PC-3 (cell line): ENCODE results near the gene SULT1C3. TPM values are rescaled to one million over a fixed set of nuclear protein-coding genes. Genes with fewer than 3 reads are reported as not detected.

Experiments used
- ATAC-seq: fragments of 200-7000 bp; cut with Tn5 transposase; 2 replicates; pipeline ENCODE4 v1.9.1; 2020; ENCODE audit warnings: mild to moderate bottlenecking, moderate library complexity
- BruUV-seq: library from RNA; stranded (reverse); fragments of 400-500 nt; replicated peaks from 2 replicates; lab custom pipeline; 2021; lab: Mats Ljungman, UMichigan
- CTCF ChIA-PET: fragments of 300-600 bp; sonication (Branson Sonifier 250); formaldehyde crosslinking; loops from one replicate; lab custom pipeline; 2022; ENCODE audit warnings: antibody characterized with exemption; lab: Charles Lee
- POLR2A ChIA-PET: fragments of 300-600 bp; sonication (Branson Sonifier 250); formaldehyde crosslinking; loops from one replicate; lab custom pipeline; 2022; ENCODE audit warnings: antibody characterized with exemption; ENCODE audit not compliant: unreplicated experiment; lab: Charles Lee
- DNase-seq: peaks from one replicate; pipeline ENCODE4 v3.0.0-alpha.2; 2015
- H2AFZ ChIP-seq: fragments of 300-600 bp; sonication (generic); 2 replicates; pipeline ENCODE4 v1.6.0; 2016; ENCODE audit warnings: antibody characterized with exemption, low read length
- H3F3A ChIP-seq: fragments of 300-600 bp; sonication (generic); one replicate; pipeline ENCODE4 v1.6.0; 2017; ENCODE audit warnings: antibody characterized with exemption, low read length, control low read depth, mild to moderate bottlenecking; ENCODE audit not compliant: unreplicated experiment
- H3K27ac ChIP-seq: fragments of 300-600 bp; sonication (generic); 2 replicates; pipeline ENCODE4 v1.5.1; 2016; ENCODE audit warnings: mild to moderate bottlenecking, low read length
- H3K27me3 ChIP-seq: fragments of 300-600 bp; sonication (generic); 2 replicates; pipeline ENCODE4 v1.6.1; 2016; ENCODE audit warnings: low read length, mixed read lengths
- H3K36me3 ChIP-seq: fragments of 300-600 bp; sonication (generic); 2 replicates; pipeline ENCODE4 v1.6.1; 2016; ENCODE audit warnings: low read depth, mixed run types, low read length, mixed read lengths
- H3K4me1 ChIP-seq: fragments of 300-600 bp; sonication (generic); 2 replicates; pipeline ENCODE4 v1.5.1; 2016; ENCODE audit warnings: low read length; ENCODE audit not compliant: insufficient read depth
- H3K4me2 ChIP-seq: fragments of 300-600 bp; sonication (generic); 2 replicates; pipeline ENCODE4 v1.6.0; 2016; ENCODE audit warnings: low read length
- H3K4me3 ChIP-seq: fragments of 300-600 bp; sonication (generic); 2 replicates; pipeline ENCODE4 v1.5.1; 2016; ENCODE audit warnings: mild to moderate bottlenecking, low read length, mixed read lengths
- H3K79me2 ChIP-seq: fragments of 300-600 bp; sonication (generic); 2 replicates; pipeline ENCODE4 v1.6.1; 2017; ENCODE audit warnings: low read length, mixed read lengths
- H3K9ac ChIP-seq: fragments of 300-600 bp; sonication (generic); 2 replicates; pipeline ENCODE4 v1.6.0; 2016; ENCODE audit warnings: mild to moderate bottlenecking, low read length
- H3K9me2 ChIP-seq: fragments of 300-600 bp; sonication (generic); replicated peaks from 2 replicates; pipeline ENCODE4 v1.6.1; 2016; ENCODE audit warnings: mixed run types, low read length, mixed read lengths
- H3K9me3 ChIP-seq: fragments of 300-600 bp; sonication (generic); 2 replicates; pipeline ENCODE4 v1.6.1; 2016; ENCODE audit warnings: low read length, mixed read lengths
- H4K20me1 ChIP-seq: fragments of 300-600 bp; sonication (generic); 2 replicates; pipeline ENCODE4 v1.6.1; 2016; ENCODE audit warnings: low read length, mixed read lengths
- EZH2 ChIP-seq: fragments of 300-600 bp; sonication (generic); IDR thresholded peaks from one replicate; pipeline ENCODE4 v1.6.1; 2017; ENCODE audit warnings: antibody characterized with exemption, mild to moderate bottlenecking, low read length; ENCODE audit not compliant: unreplicated experiment
- EZH2phosphoT487 ChIP-seq: fragments of 300-600 bp; sonication (generic); IDR thresholded peaks from 2 replicates; pipeline ENCODE4 v1.6.1; 2018; ENCODE audit warnings: mild to moderate bottlenecking, antibody characterized with exemption, low read length, borderline replicate concordance
- intact Hi-C: fragments of 100-400 bp; cut with micrococcal nuclease; formaldehyde crosslinking; loops from 2 replicates; pipeline ENCODE4 v1.9.0; 2023
- total RNA-seq: library from RNA; depleted of rRNA; stranded (reverse); fragments of >200 nt; gene quantifications from 2 replicates; pipeline ENCODE4 v1.2.3, GENCODE V29; 2014
- TF ChIP-seq, protein P1 (sequence below): fragments of 300-600 bp; sonication (generic); conservative IDR thresholded peaks from 2 replicates; pipeline ENCODE4 v1.5.1; 2017; ENCODE audit warnings: antibody characterized with exemption, low read depth, mild to moderate bottlenecking, low read length

Gene SULT1C3
- total RNA-seq, 1 experiment from 2014 or later: not detected

DNA sequence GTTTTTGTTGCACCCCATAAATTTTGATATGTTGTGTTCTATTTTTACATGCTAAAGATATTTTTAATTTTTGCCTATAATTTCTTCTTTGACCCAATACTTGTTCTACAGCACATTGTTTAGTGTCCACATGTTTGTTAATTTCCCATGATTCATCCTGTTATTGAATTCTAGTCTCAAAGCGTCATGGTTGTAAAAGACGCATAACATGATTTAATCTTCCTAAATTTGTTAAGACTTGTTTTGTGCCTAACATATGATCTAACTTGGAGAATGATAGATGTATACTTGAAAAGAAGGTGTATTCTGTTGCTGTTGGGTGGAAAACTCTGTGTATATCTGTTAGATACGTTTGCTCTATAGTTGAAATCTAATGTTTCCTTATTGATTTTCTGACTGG is 27.1 kb upstream of the SULT1C3 start:
- H3K9me3 ChIP-seq: 0 out of 2 replicates have a peak, but pooled peaks cover 4% of the 10 kb centered on the region
- TF ChIP-seq EZH2phosphoT487 (no peak), EZH2 (no peak)
- TF ChIP-seq, protein P1, sequence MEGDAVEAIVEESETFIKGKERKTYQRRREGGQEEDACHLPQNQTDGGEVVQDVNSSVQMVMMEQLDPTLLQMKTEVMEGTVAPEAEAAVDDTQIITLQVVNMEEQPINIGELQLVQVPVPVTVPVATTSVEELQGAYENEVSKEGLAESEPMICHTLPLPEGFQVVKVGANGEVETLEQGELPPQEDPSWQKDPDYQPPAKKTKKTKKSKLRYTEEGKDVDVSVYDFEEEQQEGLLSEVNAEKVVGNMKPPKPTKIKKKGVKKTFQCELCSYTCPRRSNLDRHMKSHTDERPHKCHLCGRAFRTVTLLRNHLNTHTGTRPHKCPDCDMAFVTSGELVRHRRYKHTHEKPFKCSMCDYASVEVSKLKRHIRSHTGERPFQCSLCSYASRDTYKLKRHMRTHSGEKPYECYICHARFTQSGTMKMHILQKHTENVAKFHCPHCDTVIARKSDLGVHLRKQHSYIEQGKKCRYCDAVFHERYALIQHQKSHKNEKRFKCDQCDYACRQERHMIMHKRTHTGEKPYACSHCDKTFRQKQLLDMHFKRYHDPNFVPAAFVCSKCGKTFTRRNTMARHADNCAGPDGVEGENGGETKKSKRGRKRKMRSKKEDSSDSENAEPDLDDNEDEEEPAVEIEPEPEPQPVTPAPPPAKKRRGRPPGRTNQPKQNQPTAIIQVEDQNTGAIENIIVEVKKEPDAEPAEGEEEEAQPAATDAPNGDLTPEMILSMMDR: no peak
- H2AFZ ChIP-seq: no peak overlapping the region
- no peaks in the 10 kb centered on the region for H3K79me2 ChIP-seq
- ATAC-seq (no peak), DNase-seq (no peak)
- no peaks in the 10 kb centered on the region for H3K36me3 ChIP-seq
- POLR2A ChIA-PET: no interaction called here
- no peaks in the 10 kb centered on the region for H3F3A ChIP-seq
- H3K9me2 ChIP-seq: no peaks in the 10 kb centered on the region
- peaks cover 13% of the 10 kb centered on the region for H3K4me1 ChIP-seq
- no TSS peak for BruUV-seq
- no peaks in the 10 kb centered on the region for H4K20me1 ChIP-seq
- intact Hi-C loops: loop anchor here (10.0 kb wide), 1 partner anchor 262 kb away; no protein-coding TSS in a partner anchor
- H3K27ac ChIP-seq: no peak overlapping the region
- H3K4me3 ChIP-seq: no peak overlapping the region
- H3K27me3 ChIP-seq: no peaks in the 10 kb centered on the region
- CTCF ChIA-PET: no interaction called here
- no peak overlapping the region for H3K4me2 ChIP-seq
- H3K9ac ChIP-seq: no peak overlapping the region

DNA sequence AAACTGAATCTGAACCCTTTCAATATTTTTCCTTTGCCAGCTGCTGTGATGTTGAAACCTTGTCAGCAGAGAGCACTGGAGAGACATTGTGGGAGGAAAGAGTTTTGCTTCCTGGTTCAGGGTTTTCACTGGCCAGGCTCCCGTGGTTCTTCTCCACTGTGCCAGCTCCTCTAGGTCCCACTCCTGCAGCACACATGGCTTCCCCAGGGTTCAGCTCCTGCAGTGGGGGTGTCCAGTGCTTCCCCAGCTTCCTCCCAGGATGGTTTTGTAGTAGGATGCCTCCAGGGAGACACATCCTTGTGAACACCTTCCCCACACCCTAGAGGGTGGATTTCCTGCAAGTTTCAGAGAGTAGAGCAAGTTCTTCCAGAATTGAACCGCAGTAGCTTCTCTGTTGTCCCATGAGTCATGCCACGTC is 24.0 kb upstream of the SULT1C3 start:
- intact Hi-C loops: loop anchor here (1.0 to 10.0 kb wide), 5 partner anchors 56 to 368 kb away; partner anchors contain the start of gene GCC2
- H3K4me2 ChIP-seq: peak overlapping the region; percentile 86
- POLR2A ChIA-PET: no interaction called here
- peak overlapping the region; percentile 56 for H3K4me3 ChIP-seq
- BruUV-seq: no TSS peak
- peak overlapping the region; percentile 24 for H3K9ac ChIP-seq
- H3K9me3 ChIP-seq: no peaks in the 10 kb centered on the region
- no peaks in the 10 kb centered on the region for H4K20me1 ChIP-seq
- no peaks in the 10 kb centered on the region for H3K36me3 ChIP-seq
- H3K9me2 ChIP-seq: no peaks in the 10 kb centered on the region
- DNase-seq: peak; percentile 79
- peak; percentile 90 for ATAC-seq
- H3K79me2 ChIP-seq: no peaks in the 10 kb centered on the region
- peak overlapping the region; percentile 89 for H2AFZ ChIP-seq
- H3K4me1 ChIP-seq: peaks cover 19% of the 10 kb centered on the region
- no peaks in the 10 kb centered on the region for H3F3A ChIP-seq
- H3K27me3 ChIP-seq: no peaks in the 10 kb centered on the region
- H3K27ac ChIP-seq: peak overlapping the region; percentile 65
- CTCF ChIA-PET: interaction anchor here (0.5 kb wide), 1 partner anchor 501 kb away, joined by 3 read pairs; no protein-coding TSS in a partner anchor
- TF ChIP-seq EZH2phosphoT487: no peak
- TF ChIP-seq, protein P1: peak; percentile 78

DNA sequence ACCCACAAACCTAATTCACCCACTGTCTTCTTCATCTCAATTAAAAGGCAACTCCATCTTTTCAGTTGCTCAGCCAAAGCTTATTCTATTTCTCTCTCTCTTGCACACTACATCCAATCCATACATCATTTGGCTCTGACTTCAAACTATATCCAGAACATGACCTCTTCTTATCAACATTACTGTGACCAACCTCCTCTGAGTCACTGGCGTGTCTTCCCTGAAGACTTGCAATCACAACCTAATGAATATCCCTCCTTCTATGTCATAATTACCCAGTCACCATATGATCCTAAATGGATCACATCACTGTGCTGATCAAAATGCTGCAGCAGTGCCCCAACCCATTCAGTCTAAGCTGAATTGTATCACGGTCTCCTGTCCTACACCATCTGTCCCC is 22.6 kb upstream of the SULT1C3 start:
- H3K4me3 ChIP-seq: no peak overlapping the region
- no TSS peak for BruUV-seq
- no peaks in the 10 kb centered on the region for H3K36me3 ChIP-seq
- no peaks in the 10 kb centered on the region for H3K9me3 ChIP-seq
- DNase-seq (no peak), ATAC-seq (no peak)
- no peaks in the 10 kb centered on the region for H3K27me3 ChIP-seq
- TF ChIP-seq EZH2phosphoT487 (no peak), EZH2 (no peak)
- TF ChIP-seq, protein P1: no peak
- no peaks in the 10 kb centered on the region for H4K20me1 ChIP-seq
- no peaks in the 10 kb centered on the region for H3F3A ChIP-seq
- no peaks in the 10 kb centered on the region for H3K79me2 ChIP-seq
- no peaks in the 10 kb centered on the region for H3K9me2 ChIP-seq
- CTCF ChIA-PET: no interaction called here
- H3K4me2 ChIP-seq: no peak overlapping the region
- POLR2A ChIA-PET: no interaction called here
- no peak overlapping the region for H3K27ac ChIP-seq
- H3K4me1 ChIP-seq: peaks cover 19% of the 10 kb centered on the region
- intact Hi-C loops: loop anchor here (5.0 to 10.0 kb wide), 3 partner anchors 55 to 258 kb away; partner anchors contain the start of gene GCC2
- no peak overlapping the region for H3K9ac ChIP-seq
- H2AFZ ChIP-seq: no peak overlapping the region
